Endothelial cell (in vitro differentiated cells): ENCODE measurements around the gene KIAA1671. TPM values are rescaled to one million over a fixed set of nuclear protein-coding genes. Genes with fewer than 3 reads are reported as not detected.

Experiments
- DNase-seq: peaks from one replicate; pipeline ENCODE4 v3.0.0; 2021; ENCODE audit warnings: low spot score
- H3K27ac Mint-ChIP-seq: one replicate; pipeline ENCODE4 v1.8.0; 2021; ENCODE audit warnings: mixed read lengths, inconsistent platforms; ENCODE audit not compliant: unreplicated experiment
- H3K27me3 Mint-ChIP-seq: one replicate; pipeline ENCODE4 v1.8.0; 2021; ENCODE audit warnings: mild to moderate bottlenecking, moderate library complexity, mixed read lengths, inconsistent platforms; ENCODE audit not compliant: unreplicated experiment
- H3K36me3 Mint-ChIP-seq: one replicate; pipeline ENCODE4 v1.8.0; 2021; ENCODE audit warnings: mild to moderate bottlenecking, low read depth, mixed read lengths, inconsistent platforms; ENCODE audit not compliant: unreplicated experiment
- H3K4me1 Mint-ChIP-seq: one replicate; pipeline ENCODE4 v1.8.0; 2021; ENCODE audit warnings: mild to moderate bottlenecking, mixed read lengths, inconsistent platforms; ENCODE audit not compliant: unreplicated experiment
- H3K4me3 Mint-ChIP-seq: one replicate; pipeline ENCODE4 v1.8.0; 2021; ENCODE audit warnings: mild to moderate bottlenecking, mixed read lengths, inconsistent platforms; ENCODE audit not compliant: unreplicated experiment
- H3K9me3 Mint-ChIP-seq: one replicate; pipeline ENCODE4 v1.8.0; 2021; ENCODE audit warnings: mixed read lengths, inconsistent platforms; ENCODE audit not compliant: unreplicated experiment
- total RNA-seq: library from RNA; stranded (reverse); fragmentation: NEBNext Ultra II Directional; extraction: Animal tissue kit (Norgen Biotek cat#: 25700); gene quantifications from one replicate; pipeline ENCODE4 v1.2.1, GENCODE V29; 2021; ENCODE audit not compliant: unreplicated experiment
- TF ChIP-seq, protein P1 (sequence below): fragments of 200-600 bp; sonication (generic); IDR thresholded peaks from one replicate; pipeline ENCODE4 v1.5.0; 2021; ENCODE audit warnings: antibody characterized with exemption; ENCODE audit not compliant: unreplicated experiment

Gene KIAA1671
- total RNA-seq, 1 donor from 2014 or later, result 92.1 TPM

DNA sequence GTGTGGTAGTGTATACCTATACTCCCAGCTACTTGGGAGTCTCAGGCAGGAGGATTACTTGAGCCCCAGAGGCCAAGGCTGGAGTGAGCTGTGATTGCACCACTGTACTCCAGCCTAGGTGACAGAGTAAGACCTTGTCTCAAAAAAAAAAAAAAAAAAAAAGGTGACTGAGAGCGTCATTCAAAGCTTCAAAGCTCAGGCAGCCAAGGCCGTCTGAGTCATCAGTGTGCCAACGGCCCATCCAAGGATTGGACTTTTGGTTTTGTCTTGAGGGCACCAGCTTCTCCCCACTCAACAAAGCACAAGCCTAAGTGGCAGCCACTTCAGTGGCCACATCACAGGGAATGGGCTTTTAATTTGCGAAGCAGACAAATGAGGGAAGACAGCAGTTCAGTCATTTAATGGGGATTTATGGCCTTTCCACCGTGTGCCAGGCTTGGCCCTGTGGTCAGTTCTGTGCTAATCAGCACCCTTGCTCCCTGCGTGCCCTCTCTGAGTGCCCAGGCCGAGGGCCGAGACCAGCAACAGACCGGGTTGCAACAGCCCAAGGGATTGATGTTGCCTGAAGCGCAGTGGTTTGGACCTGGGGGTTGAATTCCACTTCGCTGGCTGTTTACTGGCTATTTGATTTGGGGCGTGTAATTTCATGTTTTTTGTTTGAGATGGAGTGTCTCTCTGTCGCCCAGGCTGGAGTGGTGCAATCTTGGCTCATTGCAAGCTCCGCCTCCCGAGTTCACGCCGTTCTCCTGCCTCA lies 216.9 kb downstream of the KIAA1671 start:
- H3K4me1 Mint-ChIP-seq, result peaks cover 3% of the 10 kb centered on the region
- peaks cover 2% of the 10 kb centered on the region for H3K27me3 Mint-ChIP-seq
- no peak overlapping the region for H3K27ac Mint-ChIP-seq
- H3K9me3 Mint-ChIP-seq, result no peaks in the 10 kb centered on the region
- TF ChIP-seq, protein P1, sequence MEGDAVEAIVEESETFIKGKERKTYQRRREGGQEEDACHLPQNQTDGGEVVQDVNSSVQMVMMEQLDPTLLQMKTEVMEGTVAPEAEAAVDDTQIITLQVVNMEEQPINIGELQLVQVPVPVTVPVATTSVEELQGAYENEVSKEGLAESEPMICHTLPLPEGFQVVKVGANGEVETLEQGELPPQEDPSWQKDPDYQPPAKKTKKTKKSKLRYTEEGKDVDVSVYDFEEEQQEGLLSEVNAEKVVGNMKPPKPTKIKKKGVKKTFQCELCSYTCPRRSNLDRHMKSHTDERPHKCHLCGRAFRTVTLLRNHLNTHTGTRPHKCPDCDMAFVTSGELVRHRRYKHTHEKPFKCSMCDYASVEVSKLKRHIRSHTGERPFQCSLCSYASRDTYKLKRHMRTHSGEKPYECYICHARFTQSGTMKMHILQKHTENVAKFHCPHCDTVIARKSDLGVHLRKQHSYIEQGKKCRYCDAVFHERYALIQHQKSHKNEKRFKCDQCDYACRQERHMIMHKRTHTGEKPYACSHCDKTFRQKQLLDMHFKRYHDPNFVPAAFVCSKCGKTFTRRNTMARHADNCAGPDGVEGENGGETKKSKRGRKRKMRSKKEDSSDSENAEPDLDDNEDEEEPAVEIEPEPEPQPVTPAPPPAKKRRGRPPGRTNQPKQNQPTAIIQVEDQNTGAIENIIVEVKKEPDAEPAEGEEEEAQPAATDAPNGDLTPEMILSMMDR, result no peak
- no peak for DNase-seq
- no peak overlapping the region for H3K4me3 Mint-ChIP-seq
- H3K36me3 Mint-ChIP-seq, result peaks cover 28% of the 10 kb centered on the region

DNA sequence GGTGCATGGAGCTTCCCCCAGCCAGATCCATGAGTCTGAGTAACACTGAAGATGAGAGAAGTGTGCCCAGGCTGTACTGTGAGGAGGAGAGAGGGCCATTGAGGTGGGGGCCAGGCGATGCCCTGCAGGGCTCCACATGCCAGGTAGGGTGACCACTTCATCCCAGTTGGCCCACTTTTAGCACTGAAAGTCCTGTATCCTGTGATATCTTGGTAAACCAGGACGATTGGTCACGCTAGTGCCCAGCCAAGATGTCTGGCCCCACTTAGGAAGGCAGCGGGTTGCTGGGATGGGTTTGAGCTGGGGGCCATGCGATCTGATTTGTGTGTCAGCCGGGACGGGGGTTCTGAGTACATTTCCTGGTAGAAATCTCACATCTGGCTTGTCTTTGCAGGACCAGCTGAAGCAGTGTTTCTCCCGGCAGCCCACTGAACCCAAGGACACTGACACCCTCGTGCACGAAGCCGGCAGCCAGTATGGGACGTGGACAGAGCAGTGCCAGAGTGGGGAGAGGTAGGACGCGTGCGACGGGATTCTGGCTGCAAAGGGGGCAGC lies 218.0 kb downstream of the KIAA1671 start:
- peaks cover under 1% of the 10 kb centered on the region for H3K4me1 Mint-ChIP-seq
- no peaks in the 10 kb centered on the region for H3K9me3 Mint-ChIP-seq
- no peak for DNase-seq
- peaks cover 38% of the 10 kb centered on the region for H3K36me3 Mint-ChIP-seq
- H3K27me3 Mint-ChIP-seq, result peaks cover 2% of the 10 kb centered on the region
- H3K4me3 Mint-ChIP-seq, result peak overlapping the region; percentile 37
- TF ChIP-seq, protein P1, result no peak
- peak overlapping the region; percentile 43 for H3K27ac Mint-ChIP-seq

DNA sequence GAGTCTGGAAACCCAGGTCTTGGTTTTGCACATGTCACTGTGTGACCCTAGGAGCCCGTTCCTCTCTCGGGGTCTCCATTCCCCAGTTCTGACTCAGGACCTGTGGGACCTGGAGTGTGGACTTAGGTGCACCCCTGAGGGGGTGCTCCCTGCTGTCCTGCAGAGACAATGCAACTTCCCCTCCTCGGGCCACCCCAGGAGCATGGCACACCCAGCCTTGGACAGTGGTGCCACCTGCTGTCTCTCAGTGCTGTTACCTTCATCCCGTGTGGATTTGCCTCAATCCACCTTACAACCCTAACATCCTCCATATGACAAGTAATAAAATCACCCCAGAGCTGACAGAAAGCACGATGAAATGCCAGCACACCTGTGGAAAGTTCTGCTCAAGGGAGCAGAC lies 219.6 kb downstream of the KIAA1671 start:
- peaks cover 50% of the 10 kb centered on the region for H3K36me3 Mint-ChIP-seq
- TF ChIP-seq, protein P1, result no peak
- no peak for DNase-seq
- no peak overlapping the region for H3K4me3 Mint-ChIP-seq
- H3K4me1 Mint-ChIP-seq, result no peaks in the 10 kb centered on the region
- no peaks in the 10 kb centered on the region for H3K9me3 Mint-ChIP-seq
- no peak overlapping the region for H3K27ac Mint-ChIP-seq
- peaks cover 2% of the 10 kb centered on the region for H3K27me3 Mint-ChIP-seq

DNA sequence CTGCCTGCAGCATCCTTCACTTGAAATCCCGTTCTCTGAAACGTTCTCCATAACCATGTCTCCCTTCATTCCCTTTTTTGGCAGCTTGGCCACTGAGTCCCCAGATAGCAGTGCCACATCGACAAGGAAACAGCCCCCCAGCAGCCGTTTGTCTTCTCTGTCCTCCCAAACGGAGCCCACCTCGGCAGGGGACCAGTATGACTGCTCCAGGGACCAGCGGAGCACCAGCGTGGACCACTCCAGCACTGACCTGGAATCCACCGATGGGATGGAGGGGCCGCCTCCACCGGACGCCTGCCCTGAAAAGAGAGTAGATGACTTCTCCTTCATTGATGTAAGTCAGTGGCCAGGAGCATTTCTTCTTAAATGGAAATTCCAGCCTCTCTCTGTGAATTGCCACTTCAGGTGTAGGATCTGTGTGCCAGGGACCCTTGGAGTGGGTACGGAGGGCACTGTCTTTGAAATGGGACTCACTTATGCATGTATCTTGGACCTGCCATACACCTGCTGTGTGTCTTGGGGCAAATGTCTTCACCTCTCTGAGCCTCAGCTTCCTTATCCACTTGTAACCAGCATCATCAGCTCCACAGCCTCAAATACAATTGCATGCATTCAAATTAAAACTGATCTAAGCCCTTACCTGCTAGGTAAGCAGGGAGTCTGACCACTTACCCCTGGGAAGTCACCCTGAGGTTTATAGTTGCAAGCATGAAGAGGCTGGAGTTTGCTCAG lies 221.8 kb downstream of the KIAA1671 start:
- H3K4me3 Mint-ChIP-seq, result no peak overlapping the region
- no peaks in the 10 kb centered on the region for H3K4me1 Mint-ChIP-seq
- TF ChIP-seq, protein P1, result no peak
- H3K36me3 Mint-ChIP-seq, result peaks cover 56% of the 10 kb centered on the region
- no peak for DNase-seq
- H3K9me3 Mint-ChIP-seq, result no peaks in the 10 kb centered on the region
- no peak overlapping the region for H3K27ac Mint-ChIP-seq
- H3K27me3 Mint-ChIP-seq, result peaks cover 1% of the 10 kb centered on the region
